Pons (tissue), 1 donor: Measurements from ENCODE around the gene PDK3.
A peak's percentile ranks its signal among the peaks of the same experiment; 100 is the strongest.

Source experiments
- DNase-seq: peaks from one replicate; pipeline ENCODE4 v3.0.0-alpha.2; 2016; ENCODE audit warnings: low spot score

PDK3 gene

GRCh38 chrX:24464836-24465531 lies at the start of gene PDK3:
Gene PDK3, plus strand, starts transcription at chrX:24465286. Its CDS starts 170 bp downstream, at chrX:24465456.
- peak; percentile 77 for DNase-seq

- DNase-seq: no peak
Measured at GRCh38 chrX:24415921-24416320, 49.2 kb upstream of the PDK3 start.

GRCh38 chrX:24423960-24424359 lies 41.1 kb upstream of the PDK3 start:
- DNase-seq: no peak

- DNase-seq: no peak
Measured at GRCh38 chrX:24424948-24425347, 40.1 kb upstream of the PDK3 start.

- DNase-seq: no peak
Measured at GRCh38 chrX:24425806-24426205, 39.3 kb upstream of the PDK3 start.

- DNase-seq: no peak
Measured at GRCh38 chrX:24426340-24426913, 38.7 kb upstream of the PDK3 start.

- DNase-seq: no peak
Measured at GRCh38 chrX:24426921-24427746, 38.0 kb upstream of the PDK3 start.

GRCh38 chrX:24427747-24428019 lies 37.4 kb upstream of the PDK3 start:
- no peak for DNase-seq

GRCh38 chrX:24428516-24428915 lies 36.6 kb upstream of the PDK3 start:
- DNase-seq: peak; percentile 17

GRCh38 chrX:24435060-24435459 lies 30.0 kb upstream of the PDK3 start:
- no peak for DNase-seq

GRCh38 chrX:24443918-24444317 lies 21.2 kb upstream of the PDK3 start:
- no peak for DNase-seq

- DNase-seq: no peak
Measured at GRCh38 chrX:24444645-24445044, 20.4 kb upstream of the PDK3 start.

- DNase-seq: no peak
Measured at GRCh38 chrX:24448762-24449250, 16.3 kb upstream of the PDK3 start.

GRCh38 chrX:24463077-24463476 lies 2.0 kb upstream of the PDK3 start:
- no peak for DNase-seq

GRCh38 chrX:24464498-24464835 lies 619 bp upstream of the PDK3 start:
- DNase-seq: no peak

GRCh38 chrX:24465532-24465865 lies 413 bp downstream of the PDK3 start:
- no peak for DNase-seq

GRCh38 chrX:24466025-24466424 lies 939 bp downstream of the PDK3 start:
- no peak for DNase-seq

- no peak for DNase-seq
Measured at GRCh38 chrX:24468245-24468644, 3.2 kb downstream of the PDK3 start.

- no peak for DNase-seq
Measured at GRCh38 chrX:24471808-24472207, 6.7 kb downstream of the PDK3 start.

GRCh38 chrX:24475480-24475879 lies 10.4 kb downstream of the PDK3 start:
- DNase-seq: no peak

- DNase-seq: no peak
Measured at GRCh38 chrX:24478509-24478908, 13.4 kb downstream of the PDK3 start.

- peak; percentile 53 for DNase-seq
Measured at GRCh38 chrX:24479924-24480323, 14.8 kb downstream of the PDK3 start.

- DNase-seq: no peak
Measured at GRCh38 chrX:24480400-24480865, 15.3 kb downstream of the PDK3 start.
